Activated CD4-positive, alpha-beta T cell treated with anti-CD3 and anti-CD28 coated beads, Interleukin-2, amount 10 ng/mL, durations not matched to agents 7 days and 5 days (primary cell): ENCODE results near the gene GNAT2. TPM values are rescaled to one million over a fixed set of nuclear protein-coding genes. Genes with fewer than 3 reads are reported as not detected.

ENCODE experiments used
- CTCF ChIA-PET: fragments of 350-600 bp; sonication (Branson Sonifier 250); formaldehyde crosslinking; loops from one replicate; lab custom pipeline; 2021; ENCODE audit warnings: antibody characterized with exemption; lab: Charles Lee
- POLR2A ChIA-PET: fragments of 350-600 bp; sonication (Branson Sonifier 250); formaldehyde crosslinking; loops from one replicate; lab custom pipeline; 2021; ENCODE audit warnings: antibody characterized with exemption; lab: Charles Lee
- DNase-seq: peaks from one replicate; pipeline ENCODE4 v3.0.0-alpha.2; 2020
- H3K27ac Mint-ChIP-seq: one replicate; pipeline ENCODE4 v1.8.0; 2021; ENCODE audit warnings: mild to moderate bottlenecking, moderate library complexity, mixed read lengths
- H3K27me3 Mint-ChIP-seq: one replicate; pipeline ENCODE4 v1.8.0; 2021; ENCODE audit warnings: mixed read lengths
- H3K36me3 Mint-ChIP-seq: one replicate; pipeline ENCODE4 v1.8.0; 2021; ENCODE audit warnings: low read depth, mixed read lengths
- H3K4me1 Mint-ChIP-seq: one replicate; pipeline ENCODE4 v1.8.0; 2021; ENCODE audit warnings: mixed read lengths
- H3K4me3 Mint-ChIP-seq: one replicate; pipeline ENCODE4 v1.8.0; 2021; ENCODE audit warnings: mild to moderate bottlenecking, moderate library complexity, mixed read lengths
- H3K9me3 Mint-ChIP-seq: one replicate; pipeline ENCODE4 v1.8.0; 2021; ENCODE audit warnings: mixed read lengths
- total RNA-seq, 2 experiments: library from RNA; stranded (reverse); gene quantifications; one replicate each; pipeline ENCODE4 v1.2.3, GENCODE V29; 2021

GNAT2 gene
- total RNA-seq, 2 experiments from 2014 or later, result not detected

GRCh38 chr1:109559995-109560394 is 59.4 kb downstream of the GNAT2 start:
- POLR2A ChIA-PET, result no interaction called here
- DNase-seq, result no peak
- Mint-ChIP-seq H3K9me3 (no peaks in the 10 kb centered on the region), H3K36me3 (peaks cover 8% of the 10 kb centered on the region), H3K4me1 (peaks cover 41% of the 10 kb centered on the region), H3K27ac (no peak overlapping the region), H3K4me3 (no peak overlapping the region), H3K27me3 (no peaks in the 10 kb centered on the region)
- CTCF ChIA-PET, result interaction anchor here (1.5 to 2.2 kb wide), 2 partner anchors 11 to 27 kb away, joined by 6 to 7 read pairs; partner anchors contain the start of gene GNAI3

GRCh38 chr1:109557520-109557919 is 61.9 kb downstream of the GNAT2 start:
- peaks cover 49% of the 10 kb centered on the region for H3K4me1 Mint-ChIP-seq
- H3K36me3 Mint-ChIP-seq, result peaks cover 11% of the 10 kb centered on the region
- ChIA-PET POLR2A (no interaction called here), CTCF (interaction anchor here (1.8 kb wide), 1 partner anchor 10 kb away, joined by 8 read pairs; no protein-coding TSS in a partner anchor)
- no peak overlapping the region for H3K4me3 Mint-ChIP-seq
- H3K27me3 Mint-ChIP-seq, result no peaks in the 10 kb centered on the region
- no peak overlapping the region for H3K27ac Mint-ChIP-seq
- H3K9me3 Mint-ChIP-seq, result no peaks in the 10 kb centered on the region
- no peak for DNase-seq

GRCh38 chr1:109556563-109556962 is 62.9 kb downstream of the GNAT2 start:
- H3K27me3 Mint-ChIP-seq, result no peaks in the 10 kb centered on the region
- H3K36me3 Mint-ChIP-seq, result peaks cover 11% of the 10 kb centered on the region
- no peak for DNase-seq
- no peak overlapping the region for H3K4me3 Mint-ChIP-seq
- ChIA-PET POLR2A (no interaction called here), CTCF (no interaction called here)
- no peaks in the 10 kb centered on the region for H3K9me3 Mint-ChIP-seq
- peaks cover 51% of the 10 kb centered on the region for H3K4me1 Mint-ChIP-seq
- H3K27ac Mint-ChIP-seq, result no peak overlapping the region

Other genes starting within 250 kb of the GNAT2 start
- gene SORT1, start 221.7 kb downstream of the GNAT2 start, total RNA-seq, result 1 to 10 TPM; 1.5 to 1.9 TPM
- gene PSMA5, start 193.2 kb downstream of the GNAT2 start, total RNA-seq, result 100 to 1,000 TPM; 157 to 174 TPM
- not detected for gene SYPL2, start 153.1 kb downstream of the GNAT2 start, total RNA-seq
- gene ATXN7L2, start 135.7 kb downstream of the GNAT2 start, total RNA-seq, result 10 to 100 TPM; 12.4 to 14.0 TPM
- 10 to 100 TPM; 25.3 to 29.7 TPM for gene CYB561D1, start 125.5 kb downstream of the GNAT2 start, total RNA-seq
- 1 to 10 TPM; 5.8 to 7.6 TPM for gene AMIGO1, start 109.9 kb downstream of the GNAT2 start, total RNA-seq
- gene GPR61, start 79.7 kb downstream of the GNAT2 start, total RNA-seq, result under 1 TPM; 0.45 to 0.52 TPM
- gene GNAI3, start 71.0 kb downstream of the GNAT2 start, total RNA-seq, result 1 to 10 TPM; 8.8 to 9.7 TPM
- gene AMPD2, start 221 bp upstream of the GNAT2 start, total RNA-seq, result 100 to 1,000 TPM; 116 to 120 TPM
- 10 to 100 TPM; 34.3 to 36.3 TPM for gene GSTM4, start 36.5 kb upstream of the GNAT2 start, total RNA-seq
- gene GSTM2, start 48.4 kb upstream of the GNAT2 start, total RNA-seq, result 10 to 100 TPM; 33.4 to 33.5 TPM
- 10 to 100 TPM; 68.4 to 77.2 TPM for gene GSTM1, start 68.2 kb upstream of the GNAT2 start, total RNA-seq
- under 1 TPM in 1 of 2 experiments, not detected in 1; 0.17 TPM for gene GSTM5, start 92.6 kb upstream of the GNAT2 start, total RNA-seq
- gene GSTM3, start 121.4 kb upstream of the GNAT2 start, total RNA-seq, result 1 to 10 TPM; 6.3 to 8.2 TPM
- gene EPS8L3, start 144.3 kb upstream of the GNAT2 start, total RNA-seq, result not detected